Measurements from ENCODE around the gene GAS7. TPM values are rescaled to one million over a fixed set of nuclear protein-coding genes. Genes with fewer than 3 reads are reported as not detected.

GAS7 gene
- total and polyA plus RNA-seq, 2 donors (not counting 1 experiment from before 2014, with no cell fraction given), result 3.4 to 13.6 TPM

DNA sequence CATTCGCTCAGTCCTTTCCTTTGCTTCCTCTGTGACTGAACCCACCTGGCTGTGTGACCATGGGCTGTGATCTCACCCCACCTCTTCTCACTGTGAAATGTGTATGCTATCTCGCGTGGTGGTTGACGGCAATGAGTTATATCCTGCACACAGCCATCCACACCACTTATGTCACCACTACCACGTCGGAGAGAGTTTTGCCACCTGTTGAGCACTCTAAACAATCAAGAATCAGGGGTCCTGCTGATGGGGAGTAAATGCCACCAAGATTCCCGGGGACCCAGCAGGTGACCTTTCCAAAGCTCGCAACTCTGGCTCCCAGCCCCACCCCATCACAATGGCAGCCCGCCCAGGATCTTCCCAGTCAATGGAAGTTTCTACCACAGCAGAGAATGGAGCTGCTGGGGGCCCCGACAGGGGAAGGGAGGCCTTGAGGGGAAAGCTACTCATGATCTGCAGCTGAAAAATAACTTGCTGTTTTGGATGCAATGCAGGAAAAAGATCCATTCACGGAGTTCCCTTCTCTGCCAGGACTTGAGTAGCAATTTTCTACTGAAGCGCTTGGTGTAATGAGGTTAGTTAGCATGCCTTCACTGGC, 267.2 kb downstream of the GAS7 start:
- intact Hi-C loops (cut with micrococcal nuclease), result no loop called here
- Histone ChIP-seq H3K27me3 (replicated peaks in 1 of 4; ENCODE audit: control extremely low read depth in 1 of 4, control insufficient read depth in 3 of 4, insufficient read depth in 4 of 4, low read length in 3 of 4) (no peaks in the 10 kb centered on the region), H3K4me2 (replicated peaks; ENCODE audit: low read depth, low read length, poor library complexity, severe bottlenecking) (no peak overlapping the region), H2AFZ (ENCODE audit: insufficient read depth, low read depth, low read length, poor library complexity, severe bottlenecking) (no peak overlapping the region), H3K27ac (ENCODE audit: low read length in 2 of 2) (no peak overlapping the region), H3K4me1 (ENCODE audit: control insufficient read depth in 2 of 2, insufficient read depth in 2 of 2, low read length in 2 of 2) (no peaks in the 10 kb centered on the region), H3K4me3 (ENCODE audit: control extremely low read depth in 1 of 5, extremely low read depth in 1 of 5, insufficient read depth in 1 of 5, low read depth in 2 of 5, low read length in 4 of 5) (no peak overlapping the region), H3K9me3 (ENCODE audit: control extremely low read depth in 1 of 3, control insufficient read depth in 2 of 3, insufficient read depth in 1 of 3, low read length in 2 of 3) (no peaks in the 10 kb centered on the region), H4K20me1 (ENCODE audit: control insufficient read depth, insufficient read depth, low read length, poor library complexity, severe bottlenecking) (no peaks in the 10 kb centered on the region), H3K9ac (ENCODE audit: low read length) (no peak overlapping the region), H3K36me3 (replicated peaks in 1 of 2; ENCODE audit: control extremely low read depth in 1 of 2, control insufficient read depth in 1 of 2, extremely low read depth in 1 of 2, insufficient read depth in 2 of 2, low read length in 1 of 2) (no peaks in the 10 kb centered on the region), H3K79me2 (ENCODE audit: control insufficient read depth, insufficient read depth, low read length) (no peaks in the 10 kb centered on the region)
- 95% methylated on average over 7 of the region's 12 CpGs for WGBS (ENCODE audit: insufficient coverage)
- Mint-ChIP-seq H3K4me1 (no peaks in the 10 kb centered on the region), H3K27me3 (no peaks in the 10 kb centered on the region), H3K9me3 (ENCODE audit: insufficient read depth) (no peaks in the 10 kb centered on the region), H3K4me3 (no peak overlapping the region), H3K27ac (no peak overlapping the region)
- no peak for ATAC-seq (ENCODE audit: low read depth)
- POLR2A ChIA-PET, result no interaction called here
- DNase-seq, result no peak
- CTCF ChIA-PET, result interaction anchor here (1.2 kb wide), 1 partner anchor 10 kb away, joined by 3 read pairs; no protein-coding TSS in a partner anchor
- TF ChIP-seq EZH2 (IDR thresholded peaks at IDR 0.05; ENCODE audit: borderline replicate concordance, insufficient read depth, low read depth, low read length, poor library complexity, severe bottlenecking), result no peak
- TF ChIP-seq, protein P1, sequence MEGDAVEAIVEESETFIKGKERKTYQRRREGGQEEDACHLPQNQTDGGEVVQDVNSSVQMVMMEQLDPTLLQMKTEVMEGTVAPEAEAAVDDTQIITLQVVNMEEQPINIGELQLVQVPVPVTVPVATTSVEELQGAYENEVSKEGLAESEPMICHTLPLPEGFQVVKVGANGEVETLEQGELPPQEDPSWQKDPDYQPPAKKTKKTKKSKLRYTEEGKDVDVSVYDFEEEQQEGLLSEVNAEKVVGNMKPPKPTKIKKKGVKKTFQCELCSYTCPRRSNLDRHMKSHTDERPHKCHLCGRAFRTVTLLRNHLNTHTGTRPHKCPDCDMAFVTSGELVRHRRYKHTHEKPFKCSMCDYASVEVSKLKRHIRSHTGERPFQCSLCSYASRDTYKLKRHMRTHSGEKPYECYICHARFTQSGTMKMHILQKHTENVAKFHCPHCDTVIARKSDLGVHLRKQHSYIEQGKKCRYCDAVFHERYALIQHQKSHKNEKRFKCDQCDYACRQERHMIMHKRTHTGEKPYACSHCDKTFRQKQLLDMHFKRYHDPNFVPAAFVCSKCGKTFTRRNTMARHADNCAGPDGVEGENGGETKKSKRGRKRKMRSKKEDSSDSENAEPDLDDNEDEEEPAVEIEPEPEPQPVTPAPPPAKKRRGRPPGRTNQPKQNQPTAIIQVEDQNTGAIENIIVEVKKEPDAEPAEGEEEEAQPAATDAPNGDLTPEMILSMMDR (IDR thresholded peaks at IDR 0.05), result no peak

DNA sequence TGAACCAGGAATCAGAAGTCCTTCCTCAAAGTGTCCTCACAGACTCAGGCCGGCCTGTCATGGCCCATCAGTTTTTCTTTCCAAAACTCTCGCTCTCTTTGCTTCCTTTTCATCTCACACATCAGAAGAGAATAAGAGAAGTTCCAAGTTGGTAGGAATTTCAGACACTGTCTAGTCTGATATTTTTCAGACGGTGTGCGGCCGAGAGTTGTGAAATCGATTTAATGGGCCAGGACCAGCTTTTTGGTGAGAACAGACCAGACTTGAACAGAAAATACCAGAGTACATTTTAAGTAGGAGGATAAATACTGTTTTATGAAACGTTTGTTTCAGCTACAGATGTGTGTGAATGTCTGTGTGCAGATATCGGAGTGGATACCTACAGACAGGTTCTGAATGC, 268.5 kb downstream of the GAS7 start:
- Histone ChIP-seq H3K27ac (ENCODE audit: low read length in 2 of 2) (no peak overlapping the region), H3K4me2 (replicated peaks; ENCODE audit: low read depth, low read length, poor library complexity, severe bottlenecking) (no peak overlapping the region), H3K4me3 (ENCODE audit: control extremely low read depth in 1 of 5, extremely low read depth in 1 of 5, insufficient read depth in 1 of 5, low read depth in 2 of 5, low read length in 4 of 5) (no peak overlapping the region), H4K20me1 (ENCODE audit: control insufficient read depth, insufficient read depth, low read length, poor library complexity, severe bottlenecking) (no peaks in the 10 kb centered on the region), H3K9ac (ENCODE audit: low read length) (no peak overlapping the region), H3K36me3 (replicated peaks in 1 of 2; ENCODE audit: control extremely low read depth in 1 of 2, control insufficient read depth in 1 of 2, extremely low read depth in 1 of 2, insufficient read depth in 2 of 2, low read length in 1 of 2) (no peaks in the 10 kb centered on the region), H3K27me3 (replicated peaks in 1 of 4; ENCODE audit: control extremely low read depth in 1 of 4, control insufficient read depth in 3 of 4, insufficient read depth in 4 of 4, low read length in 3 of 4) (no peaks in the 10 kb centered on the region), H3K79me2 (ENCODE audit: control insufficient read depth, insufficient read depth, low read length) (no peaks in the 10 kb centered on the region), H3K9me3 (ENCODE audit: control extremely low read depth in 1 of 3, control insufficient read depth in 2 of 3, insufficient read depth in 1 of 3, low read length in 2 of 3) (no peaks in the 10 kb centered on the region), H2AFZ (ENCODE audit: insufficient read depth, low read depth, low read length, poor library complexity, severe bottlenecking) (no peak overlapping the region), H3K4me1 (ENCODE audit: control insufficient read depth in 2 of 2, insufficient read depth in 2 of 2, low read length in 2 of 2) (no peaks in the 10 kb centered on the region)
- ChIA-PET CTCF (interaction anchor here (0.7 kb wide), 1 partner anchor 687 kb away, joined by 3 read pairs; no protein-coding TSS in a partner anchor), POLR2A (no interaction called here)
- Mint-ChIP-seq H3K4me1 (peaks cover 1% of the 10 kb centered on the region), H3K4me3 (no peak overlapping the region), H3K9me3 (ENCODE audit: insufficient read depth) (no peaks in the 10 kb centered on the region), H3K27me3 (no peaks in the 10 kb centered on the region), H3K27ac (no peak overlapping the region)
- no peak for DNase-seq
- TF ChIP-seq, protein P1 (IDR thresholded peaks at IDR 0.05), result no peak
- TF ChIP-seq EZH2 (IDR thresholded peaks at IDR 0.05; ENCODE audit: borderline replicate concordance, insufficient read depth, low read depth, low read length, poor library complexity, severe bottlenecking), result no peak
- no peak for ATAC-seq (ENCODE audit: low read depth)
- 100% methylated on average over 5 of the region's 8 CpGs for WGBS (ENCODE audit: insufficient coverage)
- intact Hi-C loops (cut with micrococcal nuclease), result no loop called here

Measured in B cell (primary cell).